Activated T-cell treated with anti-CD3 and anti-CD28 coated beads for 24 hours (primary cell): ENCODE results near the gene TMEM254.
"Not testable (repeated sequence)": the region's sequence is repeated elsewhere in the genome, so short reads cannot be mapped to it uniquely, and the experiment has no call there.

Source experiments
- DNase-seq: peaks from one replicate; pipeline ENCODE4 v3.0.0-alpha.2; 2020; ENCODE audit warnings: low read depth

Gene TMEM254

DNA sequence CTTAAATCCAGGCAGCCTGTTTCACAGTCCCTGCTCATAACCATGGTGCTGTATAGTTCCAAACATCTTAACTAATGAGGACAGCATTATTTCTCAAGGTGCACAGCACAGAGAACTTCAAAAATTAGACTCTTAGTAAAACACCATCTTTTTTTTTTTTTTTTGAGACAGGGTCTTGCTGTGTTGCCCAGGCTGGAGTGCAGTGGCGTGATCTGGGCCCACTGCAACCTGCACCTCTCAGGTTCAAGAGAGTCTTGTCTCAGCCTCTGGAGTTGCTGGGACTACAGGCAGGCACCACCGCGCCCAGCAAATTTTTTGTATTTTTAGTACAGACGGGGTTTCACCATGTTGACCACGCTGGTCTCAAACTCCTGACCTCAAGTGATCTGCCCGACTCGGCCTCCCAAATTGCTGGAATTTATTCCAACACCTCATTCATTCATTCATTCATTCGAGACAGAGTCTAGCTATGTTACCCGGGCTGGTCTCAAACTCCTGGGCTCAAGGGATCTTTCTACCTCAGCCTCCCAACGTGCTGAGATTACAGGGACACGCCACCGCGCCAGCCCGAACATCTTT lies 507 bp upstream of the TMEM254 start:
- no peak for DNase-seq

DNA sequence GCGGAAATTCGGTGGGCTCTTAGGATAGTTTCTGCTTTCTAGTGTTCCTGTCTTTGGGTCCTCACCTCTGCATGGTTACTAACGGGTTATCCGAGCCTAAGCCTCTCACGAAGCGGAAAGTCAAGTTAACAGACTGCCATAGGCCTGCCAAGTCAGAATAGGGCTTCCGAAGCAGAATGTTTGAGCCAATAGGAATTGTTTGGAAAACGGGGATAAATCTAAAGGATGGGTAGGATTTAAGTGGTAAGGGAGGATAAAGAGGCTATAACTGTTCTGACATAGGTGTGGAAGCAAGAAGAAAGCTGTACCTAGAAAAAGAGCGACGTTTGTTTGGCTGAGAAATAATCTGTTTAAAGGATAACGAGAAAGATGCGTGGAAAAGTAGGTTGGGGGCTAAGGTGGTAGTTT lies 851 bp downstream of the TMEM254 start:
- DNase-seq: no peak

GRCh38 chr10:80081026-80081425 lies 2.6 kb downstream of the TMEM254 start:
- no peak for DNase-seq

DNA sequence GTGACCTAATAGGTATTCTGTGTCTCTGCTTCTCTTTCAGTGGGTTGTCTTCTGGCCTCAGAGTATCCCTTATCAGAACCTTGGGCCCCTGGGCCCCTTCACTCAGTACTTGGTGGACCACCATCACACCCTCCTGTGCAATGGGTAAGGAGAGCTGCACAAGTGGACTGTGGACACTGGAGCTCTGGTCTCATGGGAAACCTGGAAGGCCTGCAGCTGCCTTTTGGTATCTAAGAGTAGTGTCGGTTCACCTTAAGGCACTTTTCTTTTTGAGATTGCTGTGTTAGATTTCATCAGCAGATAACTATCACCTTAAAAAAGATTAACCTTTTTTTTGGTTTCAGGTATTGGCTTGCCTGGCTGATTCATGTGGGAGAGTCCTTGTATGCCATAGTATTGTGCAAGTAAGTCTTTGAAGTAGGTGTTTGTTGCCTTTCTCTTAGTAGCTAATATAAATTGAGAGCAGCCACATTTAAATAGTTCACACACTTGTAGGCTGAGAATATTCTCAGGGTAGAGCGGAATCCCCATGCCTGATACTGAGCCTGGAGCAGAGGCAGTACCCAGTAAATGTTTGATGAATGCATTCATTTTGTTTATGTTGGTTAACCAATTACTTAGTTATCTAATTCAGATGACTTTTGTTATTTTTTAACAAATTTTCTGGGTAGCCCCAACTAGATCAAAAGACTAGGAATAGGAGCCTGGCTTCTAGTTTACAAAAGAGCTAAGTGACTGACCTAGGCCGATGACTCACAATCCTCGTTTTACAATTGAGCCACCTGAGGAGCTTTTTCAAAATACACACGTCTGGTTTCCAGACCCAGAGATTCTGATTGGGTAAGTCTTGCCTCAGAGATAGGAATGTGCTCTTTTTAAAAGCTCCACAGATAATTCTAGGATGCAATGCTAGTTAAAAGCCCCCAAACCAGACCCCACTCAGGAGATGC lies 3.6 kb downstream of the TMEM254 start:
- DNase-seq: no peak

DNA sequence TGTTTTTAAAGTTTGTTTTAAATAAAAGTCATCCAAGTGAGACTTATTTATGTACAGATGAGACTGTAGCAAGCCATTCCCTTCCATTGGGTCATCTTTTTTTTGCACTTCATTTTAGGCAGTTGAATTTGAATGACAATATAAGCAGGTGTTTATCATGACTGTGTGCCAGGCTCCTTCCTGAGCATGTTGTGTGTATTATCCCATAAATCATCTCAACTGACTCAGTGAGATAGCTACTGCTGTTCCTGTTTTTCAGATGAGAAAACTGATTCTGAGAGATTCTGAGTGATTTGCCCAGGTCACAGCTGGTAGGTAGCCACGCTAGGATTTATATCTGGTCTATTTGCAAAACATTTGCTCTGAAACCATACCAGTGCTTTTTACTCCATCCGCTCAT lies 11.7 kb downstream of the TMEM254 start:
- DNase-seq: no peak

- DNase-seq: no peak
Observed at GRCh38 chr10:80094231-80094630, 15.8 kb downstream of the TMEM254 start.

- not testable (repeated sequence) for DNase-seq
Observed at GRCh38 chr10:80098272-80098671, 19.8 kb downstream of the TMEM254 start.

- not testable (repeated sequence) for DNase-seq
Observed at GRCh38 chr10:80099295-80099694, 20.8 kb downstream of the TMEM254 start.

DNA sequence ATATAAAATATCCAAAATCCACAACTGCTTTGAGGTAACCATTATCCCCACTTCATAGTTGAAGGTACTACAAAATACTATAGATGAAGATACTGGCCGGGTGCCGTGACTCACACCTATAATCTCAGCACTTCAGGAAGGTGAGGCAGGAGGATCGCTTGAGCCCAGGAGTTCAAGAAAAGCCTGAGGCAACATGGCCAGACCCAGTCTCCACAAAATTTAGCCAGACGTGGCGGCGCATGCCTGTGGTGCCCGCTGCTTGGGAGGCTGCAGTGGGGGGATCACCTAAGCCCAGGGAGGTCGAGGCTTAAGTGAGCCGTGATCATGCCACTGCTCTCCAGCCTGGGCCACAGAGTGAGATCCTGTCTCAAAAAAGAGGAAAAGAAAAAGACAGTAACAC lies 21.7 kb downstream of the TMEM254 start:
- no peak for DNase-seq

DNA sequence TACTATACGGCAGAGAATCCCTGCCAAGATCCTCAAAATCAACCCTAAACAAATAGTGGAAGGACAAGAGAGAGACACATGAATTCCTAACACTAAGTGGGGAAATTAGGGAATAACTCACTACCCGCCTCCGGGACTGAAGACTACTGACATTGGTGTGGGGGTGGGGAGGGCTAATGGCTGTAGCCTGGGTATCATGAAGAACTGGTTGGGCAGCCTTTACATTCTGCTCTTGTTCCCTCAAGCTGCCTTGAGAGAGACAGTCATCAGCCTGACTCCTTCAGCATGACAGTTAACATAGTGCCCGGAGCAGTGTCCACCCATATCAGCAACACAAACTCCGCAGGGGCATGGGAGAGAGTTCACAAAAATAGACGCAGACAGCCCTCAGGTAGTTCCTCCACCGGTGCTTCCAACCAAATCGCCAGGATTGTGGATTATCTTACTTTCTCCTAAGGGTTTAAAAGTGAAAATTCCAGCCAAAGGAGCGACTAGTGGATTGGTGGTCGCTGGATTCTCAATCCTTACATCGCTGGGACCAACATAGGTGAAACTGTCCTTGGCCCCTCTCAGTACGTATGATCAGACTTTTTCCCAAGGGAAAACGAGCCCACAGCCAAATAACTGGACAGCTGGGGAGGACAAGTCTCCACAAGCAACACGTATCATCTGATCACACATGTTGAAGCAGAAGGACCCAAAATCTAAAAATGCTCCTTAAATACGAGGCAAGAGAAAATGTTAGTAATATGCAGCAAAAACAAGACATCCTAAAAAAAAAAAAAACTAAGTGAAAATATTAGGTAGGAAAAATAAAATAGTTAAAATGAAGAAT lies 22.6 kb downstream of the TMEM254 start:
- no peak for DNase-seq

DNA sequence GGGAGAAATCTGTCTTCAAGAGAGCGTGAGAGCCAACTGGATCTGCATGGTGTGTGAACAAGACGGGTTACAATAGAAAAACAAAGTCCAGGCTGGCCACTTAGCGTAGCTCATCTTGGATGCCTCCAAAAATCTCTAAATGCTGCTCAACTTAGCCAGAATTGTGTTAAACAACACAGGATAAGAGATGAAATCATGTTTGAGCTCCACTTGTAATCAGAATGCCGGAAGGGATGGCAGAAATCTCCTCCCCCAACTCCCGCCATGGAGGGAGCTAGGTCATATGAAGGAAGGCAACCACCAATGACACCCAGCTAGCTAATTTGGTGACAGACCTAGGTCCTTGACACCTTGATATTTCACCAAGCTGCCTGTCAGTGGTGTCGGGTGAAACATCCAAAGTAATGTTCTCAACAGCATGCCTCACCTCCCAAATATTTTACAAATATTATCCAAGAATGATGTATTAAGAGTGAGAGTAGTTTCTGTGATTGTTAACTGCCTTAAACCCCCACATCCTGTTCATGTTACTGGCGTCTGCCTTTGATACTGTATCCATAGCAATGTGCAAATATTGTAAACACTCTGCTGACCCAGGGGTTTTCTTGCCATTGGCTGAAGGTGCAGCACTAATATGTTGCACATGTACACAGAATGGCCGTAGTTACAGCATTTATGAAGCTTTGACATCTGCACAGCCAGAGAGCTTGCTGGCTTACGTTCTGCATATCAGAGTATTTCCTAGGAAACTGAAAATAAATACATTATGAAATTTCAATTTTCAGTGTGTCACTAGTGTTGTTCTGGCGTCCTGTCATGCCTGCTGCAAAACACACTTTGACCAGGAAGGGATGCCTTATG lies 25.8 kb downstream of the TMEM254 start:
- no peak for DNase-seq

DNA sequence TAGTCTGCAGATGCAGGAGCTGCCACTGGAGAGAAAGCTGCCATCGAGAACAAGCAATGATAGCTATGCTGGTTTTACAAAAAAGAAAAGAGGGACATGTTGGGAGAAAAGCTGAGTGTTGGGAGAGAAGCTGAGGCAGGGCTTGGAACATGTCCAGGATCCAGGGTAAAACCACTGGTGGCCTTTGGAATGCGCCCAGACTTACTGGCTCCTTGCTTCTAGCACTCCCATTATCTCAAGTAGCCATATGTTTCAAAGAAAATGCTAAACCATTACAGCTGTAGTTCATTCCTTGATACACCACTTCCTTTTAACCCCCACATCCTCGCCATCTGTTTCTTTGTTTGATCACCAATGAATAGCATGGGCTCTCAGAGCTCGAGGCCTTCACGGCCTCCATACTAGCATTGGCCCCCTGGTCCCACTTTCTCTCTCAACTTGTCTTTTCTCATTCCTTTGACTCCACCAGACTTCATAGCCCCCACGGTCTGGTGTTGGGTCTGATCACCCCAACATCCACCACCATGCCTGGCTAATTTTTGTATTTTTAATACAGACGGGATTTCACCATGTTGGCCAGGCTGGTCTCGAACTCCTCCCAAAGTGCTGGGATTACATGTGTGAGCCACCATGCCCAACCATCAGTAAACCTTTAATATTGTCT lies 30.2 kb downstream of the TMEM254 start:
- DNase-seq: no peak

DNA sequence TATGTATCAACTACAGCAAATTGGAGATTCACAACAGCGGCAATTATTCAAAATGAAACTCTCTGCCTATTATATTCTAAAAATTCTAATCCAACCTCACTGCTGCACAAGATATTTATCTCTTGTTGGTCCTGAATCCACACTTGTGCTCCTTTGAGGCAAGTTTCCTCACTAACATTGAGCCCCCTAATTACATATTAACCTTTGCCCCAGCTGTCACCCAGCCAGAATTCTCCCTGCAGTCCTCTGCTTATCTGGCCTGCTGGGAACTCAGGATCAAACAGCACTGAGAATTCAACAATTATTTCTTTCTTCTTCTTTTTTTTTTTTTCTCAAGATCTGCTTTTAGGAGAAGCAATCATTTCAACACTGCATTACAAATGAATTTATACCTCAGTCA lies 32.5 kb downstream of the TMEM254 start:
- no peak for DNase-seq

- DNase-seq: no peak
Observed at GRCh38 chr10:80118669-80119068, 40.2 kb downstream of the TMEM254 start.

- no peak for DNase-seq
Observed at GRCh38 chr10:80122110-80122710, 43.7 kb downstream of the TMEM254 start.

DNA sequence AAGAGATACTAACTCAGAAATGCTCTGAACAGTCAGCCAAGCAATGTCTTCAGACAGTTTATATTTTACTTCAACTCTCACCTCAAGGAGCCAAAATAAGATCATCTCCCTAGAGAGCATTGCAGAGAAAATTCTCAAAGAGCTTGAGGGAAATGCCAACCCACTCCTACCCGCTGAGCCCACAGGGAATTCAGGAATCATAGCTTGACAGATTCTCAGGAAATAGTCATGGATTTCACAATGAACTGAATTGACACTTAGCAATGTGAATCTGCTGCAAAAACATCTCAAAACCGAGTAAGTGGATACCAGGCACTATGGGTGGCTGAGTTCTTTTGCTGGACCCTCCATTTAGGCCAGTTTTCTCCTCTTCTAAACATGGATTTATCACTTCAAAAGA lies 44.3 kb downstream of the TMEM254 start:
- no peak for DNase-seq

GRCh38 chr10:80126876-80127275 lies 48.4 kb downstream of the TMEM254 start:
- no peak for DNase-seq

DNA sequence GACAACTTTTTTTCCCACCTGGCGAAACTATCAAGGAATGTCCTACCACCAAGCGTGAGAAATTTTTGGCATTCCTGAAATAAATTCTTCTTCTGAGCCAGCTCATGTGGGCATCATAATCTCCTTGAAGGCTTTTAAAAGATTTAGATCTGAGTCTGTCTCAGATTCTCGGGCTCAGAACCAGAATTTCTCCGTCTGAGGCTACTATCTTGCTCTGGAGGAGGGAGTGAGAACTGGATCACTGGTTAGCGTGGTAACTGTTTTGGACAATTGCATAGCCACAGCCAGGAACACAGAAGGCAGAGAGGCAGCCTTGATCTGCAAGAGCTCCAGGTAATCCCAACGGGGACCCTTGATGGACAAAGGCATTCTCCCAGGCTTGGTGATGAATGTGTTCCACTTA lies 53.0 kb downstream of the TMEM254 start:
- no peak for DNase-seq

- no peak for DNase-seq
Observed at GRCh38 chr10:80132299-80133139, 54.1 kb downstream of the TMEM254 start, which contains the start of gene PLAC9. Gene PLAC9, plus strand, starts transcription at chr10:80132730. Its CDS starts 33 bp downstream, at chr10:80132763.

DNA sequence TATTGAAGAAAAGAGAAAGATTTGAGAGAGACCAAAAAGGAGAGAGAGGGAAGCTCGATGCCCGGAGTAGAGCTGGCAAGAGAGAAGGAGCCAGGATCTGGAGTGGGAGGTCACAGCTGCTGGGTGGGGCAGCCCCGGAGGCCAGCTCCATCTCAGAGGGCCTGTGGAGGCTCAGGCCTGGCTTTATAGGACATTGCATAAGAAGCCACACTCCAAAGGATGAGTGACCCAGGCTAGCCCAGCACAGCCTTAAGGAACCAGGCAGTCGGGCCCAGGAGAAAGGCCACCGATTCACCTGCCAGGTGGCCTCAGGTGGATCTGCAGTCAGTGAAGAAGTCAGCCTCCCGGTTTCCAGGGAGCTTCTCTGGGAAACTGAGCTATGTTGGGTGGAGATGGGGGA lies 54.7 kb downstream of the TMEM254 start:
- DNase-seq: no peak
